Smooth muscle cell (in vitro differentiated cells): ENCODE results near the gene SEM1. TPM values are rescaled to one million over a fixed set of nuclear protein-coding genes. Genes with fewer than 3 reads are reported as not detected.

Source experiments
- DNase-seq: peaks from one replicate; lab custom pipeline; 2025; ENCODE audit not compliant: unreplicated experiment; lab: John Stamatoyannopoulos, UW
- H2AFZ ChIP-seq: fragments of 200-600 bp; sonication (generic); 2 replicates; pipeline ENCODE4 v1.6.0; 2016; ENCODE audit warnings: antibody characterized with exemption, low read depth, mild to moderate bottlenecking
- H3F3A ChIP-seq: fragments of 200-600 bp; sonication (generic); 2 replicates; pipeline ENCODE4 v1.6.0; 2017; ENCODE audit warnings: antibody characterized with exemption, low read depth
- H3K27ac ChIP-seq: fragments of 200-600 bp; sonication (generic); 2 replicates; pipeline ENCODE4 v1.5.1; 2016; ENCODE audit warnings: low read depth, mild to moderate bottlenecking
- H3K27me3 ChIP-seq: fragments of 200-600 bp; sonication (generic); 2 replicates; pipeline ENCODE4 v1.6.1; 2016; ENCODE audit warnings: low read depth, mild to moderate bottlenecking
- H3K36me3 ChIP-seq: fragments of 200-600 bp; sonication (generic); 2 replicates; pipeline ENCODE4 v1.5.1; 2016; ENCODE audit warnings: low read depth
- H3K4me1 ChIP-seq: fragments of 200-600 bp; sonication (generic); 2 replicates; pipeline ENCODE4 v1.5.1; 2016; ENCODE audit warnings: low read depth
- H3K4me2 ChIP-seq: fragments of 200-600 bp; sonication (generic); 2 replicates; pipeline ENCODE4 v1.6.0; 2016; ENCODE audit warnings: mild to moderate bottlenecking
- H3K4me3 ChIP-seq: fragments of 200-600 bp; sonication (generic); 2 replicates; pipeline ENCODE4 v1.5.1; 2016; ENCODE audit warnings: mild to moderate bottlenecking
- H3K79me2 ChIP-seq: fragments of 200-600 bp; sonication (generic); 2 replicates; pipeline ENCODE4 v1.6.0; 2016; ENCODE audit warnings: low read depth, mild to moderate bottlenecking
- H3K9ac ChIP-seq: fragments of 200-600 bp; sonication (generic); 2 replicates; pipeline ENCODE4 v1.6.0; 2016; ENCODE audit warnings: low read depth
- H3K9me3 ChIP-seq: fragments of 200-600 bp; sonication (generic); replicated peaks from 2 replicates; pipeline ENCODE4 v1.5.1; 2016; ENCODE audit warnings: low read depth
- H4K20me1 ChIP-seq: fragments of 200-600 bp; sonication (generic); 2 replicates; pipeline ENCODE4 v1.6.0; 2016; ENCODE audit warnings: low read depth
- CTCF ChIP-seq: fragments of 200-600 bp; sonication (generic); IDR thresholded peaks from 2 replicates; pipeline ENCODE4 v1.5.1; 2017; ENCODE audit warnings: borderline replicate concordance, mild to moderate bottlenecking, antibody characterized with exemption; ENCODE audit not compliant: insufficient read depth, poor library complexity, severe bottlenecking
- WGBS: methylation state at CpG from one replicate; pipeline ENCODE4 v1.1.7; 2016; ENCODE audit warnings: low lambda C conversion rate; 5-methylcytosine and 5-hydroxymethylcytosine counted together
- polyA plus RNA-seq: library from polyadenylated mRNA; unstranded; fragments of >200 nt; fragmentation: Nextera tagmentation; extraction: Ambion mirVana; gene quantifications from 2 replicates; pipeline ENCODE4 v1.2.1, GENCODE V29; 2016
- total RNA-seq: library from RNA; depleted of rRNA; stranded (reverse); fragments of >200 nt; gene quantifications from 2 replicates; pipeline ENCODE4 v1.2.3, GENCODE V29; 2014

The SEM1 gene
- total and polyA plus RNA-seq, 2 experiments from 2014 or later, result 26.3 to 272 TPM

- no peaks in the 10 kb centered on the region for H3K4me1 ChIP-seq
- H3K9me3 ChIP-seq, result no peaks in the 10 kb centered on the region
- H2AFZ ChIP-seq, result no peak overlapping the region
- no peak overlapping the region for H3K27ac ChIP-seq
- H3K4me2 ChIP-seq, result no peak overlapping the region
- no peaks in the 10 kb centered on the region for H3F3A ChIP-seq
- DNase-seq, result no peak
- H3K9ac ChIP-seq, result no peak overlapping the region
- TF ChIP-seq CTCF, result no peak
- H3K36me3 ChIP-seq, result no peaks in the 10 kb centered on the region
- H3K79me2 ChIP-seq, result no peaks in the 10 kb centered on the region
- H3K27me3 ChIP-seq, result peaks cover 32% of the 10 kb centered on the region
- 84% methylated on average over 2 of the region's 2 CpGs for WGBS
- no peaks in the 10 kb centered on the region for H4K20me1 ChIP-seq
- no peak overlapping the region for H3K4me3 ChIP-seq
Measured at GRCh38 chr7:96640054-96640453, 69.6 kb downstream of the SEM1 start.
